ENCODE data around the gene CARMIL1.

DNA sequence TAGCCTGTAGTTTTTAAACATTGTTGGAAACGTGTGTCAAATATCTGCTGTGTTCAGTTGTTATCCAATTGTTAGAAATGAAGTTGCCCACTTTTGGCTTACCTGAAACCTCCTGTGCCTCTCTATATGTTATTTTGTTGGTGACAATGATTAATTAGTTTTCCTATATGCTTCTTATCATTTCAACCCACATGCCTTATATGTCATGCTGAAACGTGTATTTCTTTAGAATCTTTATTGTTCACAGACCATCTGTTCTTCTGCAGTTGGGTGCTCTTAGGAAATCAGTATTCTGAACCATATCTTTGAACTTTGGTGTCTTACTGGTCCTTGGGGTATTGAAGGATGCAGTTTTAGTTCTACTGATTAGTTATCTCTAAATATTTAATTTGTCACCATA, 281.7 kb downstream of the CARMIL1 start:
- TF ChIP-seq, protein P1, sequence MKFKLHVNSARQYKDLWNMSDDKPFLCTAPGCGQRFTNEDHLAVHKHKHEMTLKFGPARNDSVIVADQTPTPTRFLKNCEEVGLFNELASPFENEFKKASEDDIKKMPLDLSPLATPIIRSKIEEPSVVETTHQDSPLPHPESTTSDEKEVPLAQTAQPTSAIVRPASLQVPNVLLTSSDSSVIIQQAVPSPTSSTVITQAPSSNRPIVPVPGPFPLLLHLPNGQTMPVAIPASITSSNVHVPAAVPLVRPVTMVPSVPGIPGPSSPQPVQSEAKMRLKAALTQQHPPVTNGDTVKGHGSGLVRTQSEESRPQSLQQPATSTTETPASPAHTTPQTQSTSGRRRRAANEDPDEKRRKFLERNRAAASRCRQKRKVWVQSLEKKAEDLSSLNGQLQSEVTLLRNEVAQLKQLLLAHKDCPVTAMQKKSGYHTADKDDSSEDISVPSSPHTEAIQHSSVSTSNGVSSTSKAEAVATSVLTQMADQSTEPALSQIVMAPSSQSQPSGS (tag by site-specific recombination; IDR thresholded peaks at IDR 0.05; ENCODE audit: low read depth): no peak
- TF ChIP-seq ZNF76 (tag by site-specific recombination; IDR thresholded peaks at IDR 0.05; ENCODE audit: borderline replicate concordance, low read depth) (no peak), MEIS1 (CRISPR knock-in tag; IDR thresholded peaks at IDR 0.05; ENCODE audit: borderline replicate concordance) (no peak), ZNF792 (tag by site-specific recombination; IDR thresholded peaks at IDR 0.05) (no peak), ZNF37A (tag by site-specific recombination; IDR thresholded peaks at IDR 0.05) (no peak), CTCF (tag by site-specific recombination; IDR thresholded peaks at IDR 0.05) (no peak), ZNF654 (tag by site-specific recombination; IDR thresholded peaks at IDR 0.05; ENCODE audit: low read depth) (no peak), MYNN (tag by site-specific recombination; IDR thresholded peaks at IDR 0.05; ENCODE audit: borderline replicate concordance) (no peak), ZNF837 (tag by site-specific recombination; IDR thresholded peaks at IDR 0.05) (no peak)
